GM21786 (cell line): Measurements from ENCODE around the gene PLAAT4.
"Not testable (repeated sequence)": the region's sequence is repeated elsewhere in the genome, so short reads cannot be mapped to it uniquely, and the experiment has no call there.

ENCODE experiments used
- ATAC-seq: cut with Tn5 transposase; IDR thresholded peaks from one replicate; pipeline ENCODE4 v1.9.1; 2021; ENCODE audit not compliant: unreplicated experiment

PLAAT4 gene

GRCh38 chr11:63510360-63511047 is 26.1 kb upstream of the PLAAT4 start:
- no peak for ATAC-seq

- no peak for ATAC-seq
Observed at GRCh38 chr11:63511048-63511748, 25.4 kb upstream of the PLAAT4 start.

GRCh38 chr11:63512816-63513215 is 23.8 kb upstream of the PLAAT4 start:
- ATAC-seq, result no peak

DNA sequence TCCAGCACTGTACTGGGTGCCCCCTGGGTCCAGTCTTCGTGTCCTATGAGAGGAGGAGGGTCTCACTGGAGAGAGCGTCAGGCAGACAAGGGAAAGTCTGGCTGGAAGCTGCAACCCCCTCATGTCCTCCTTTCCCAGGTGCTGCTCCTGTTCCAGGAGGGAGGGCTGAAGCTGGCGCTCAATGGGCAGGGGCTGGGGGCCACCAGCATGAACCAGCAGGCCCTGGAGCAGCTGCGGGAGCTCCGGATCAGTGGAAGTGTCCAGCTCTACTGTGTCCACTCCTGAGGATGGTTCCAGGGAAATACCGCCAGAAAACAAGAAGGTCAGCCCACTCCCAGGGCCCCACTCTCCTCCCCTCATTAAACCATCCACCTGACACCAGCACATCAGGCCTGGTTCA is 20.5 kb upstream of the PLAAT4 start:
- no peak for ATAC-seq

GRCh38 chr11:63517156-63517555 is 19.5 kb upstream of the PLAAT4 start:
- ATAC-seq, result no peak

GRCh38 chr11:63518548-63518947 is 18.1 kb upstream of the PLAAT4 start:
- ATAC-seq, result no peak

- no peak for ATAC-seq
Observed at GRCh38 chr11:63520606-63521170, 15.9 kb upstream of the PLAAT4 start.

GRCh38 chr11:63521896-63522295 is 14.7 kb upstream of the PLAAT4 start:
- ATAC-seq, result no peak

- ATAC-seq, result no peak
Observed at GRCh38 chr11:63523151-63523550, 13.5 kb upstream of the PLAAT4 start.

GRCh38 chr11:63527667-63528066 is 8.9 kb upstream of the PLAAT4 start:
- ATAC-seq, result no peak

DNA sequence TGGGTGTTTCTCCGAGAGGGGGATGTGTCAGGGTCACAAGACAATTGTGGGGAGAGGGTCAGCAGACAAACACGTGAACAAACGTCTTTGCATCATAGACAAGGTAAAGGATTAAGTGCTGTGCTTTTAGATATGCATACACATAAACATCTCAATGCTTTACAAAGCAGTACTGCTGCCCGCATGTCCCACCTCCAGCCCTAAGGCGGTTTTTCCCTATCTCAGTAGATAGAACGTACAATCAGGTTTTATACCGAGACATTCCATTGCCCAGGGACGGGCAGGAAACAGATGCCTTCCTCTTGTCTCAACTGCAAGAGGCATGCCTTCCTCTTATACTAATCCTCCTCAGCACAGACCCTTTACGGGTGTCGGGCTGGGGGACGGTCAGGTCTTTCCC is 8.5 kb upstream of the PLAAT4 start:
- ATAC-seq, result not testable (repeated sequence)

DNA sequence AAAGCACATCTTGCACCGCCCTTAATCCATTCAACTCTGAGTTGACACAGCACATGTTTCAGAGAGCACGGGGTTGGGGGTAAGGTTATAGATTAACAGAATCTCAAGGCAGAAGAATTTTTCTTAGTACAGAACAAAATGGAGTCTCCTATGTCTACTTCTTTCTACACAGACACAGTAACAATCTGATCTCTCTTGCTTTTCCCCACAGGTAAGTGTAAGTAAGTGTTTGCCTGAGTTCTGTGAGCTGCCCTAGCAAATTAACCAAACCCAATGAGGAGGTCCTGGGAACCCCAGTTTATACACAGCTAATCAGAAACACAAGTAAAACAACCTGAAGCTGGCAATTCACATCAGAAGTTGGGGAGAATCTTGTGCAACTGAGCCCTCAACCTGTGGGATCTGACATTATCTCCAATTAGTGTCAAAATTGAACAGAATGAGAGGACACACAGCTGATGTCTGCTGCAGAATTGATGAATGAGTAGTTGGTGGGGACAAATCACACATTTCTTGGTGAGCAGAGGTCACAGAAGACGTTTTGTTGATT is 7.8 kb upstream of the PLAAT4 start:
- not testable (repeated sequence) for ATAC-seq

DNA sequence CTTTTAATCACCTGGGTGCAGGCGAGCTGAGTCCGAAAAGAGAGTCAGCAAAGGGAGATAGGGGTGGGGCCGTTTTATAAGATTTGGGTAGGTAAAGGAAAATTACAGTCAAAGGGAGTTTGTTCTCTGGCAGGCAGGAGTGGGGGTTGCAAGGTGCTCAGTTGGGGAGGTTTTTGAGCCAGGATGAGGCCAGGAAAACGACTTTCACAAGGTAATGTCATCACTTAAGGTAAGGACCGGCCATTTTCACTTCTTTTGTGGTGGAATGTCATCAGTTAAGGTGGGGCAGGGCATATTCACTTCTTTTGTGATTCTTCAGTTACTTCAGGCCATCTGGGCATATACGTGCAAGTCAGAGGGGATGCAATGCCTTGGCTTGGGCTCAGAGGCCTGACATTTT is 7.2 kb upstream of the PLAAT4 start:
- not testable (repeated sequence) for ATAC-seq

DNA sequence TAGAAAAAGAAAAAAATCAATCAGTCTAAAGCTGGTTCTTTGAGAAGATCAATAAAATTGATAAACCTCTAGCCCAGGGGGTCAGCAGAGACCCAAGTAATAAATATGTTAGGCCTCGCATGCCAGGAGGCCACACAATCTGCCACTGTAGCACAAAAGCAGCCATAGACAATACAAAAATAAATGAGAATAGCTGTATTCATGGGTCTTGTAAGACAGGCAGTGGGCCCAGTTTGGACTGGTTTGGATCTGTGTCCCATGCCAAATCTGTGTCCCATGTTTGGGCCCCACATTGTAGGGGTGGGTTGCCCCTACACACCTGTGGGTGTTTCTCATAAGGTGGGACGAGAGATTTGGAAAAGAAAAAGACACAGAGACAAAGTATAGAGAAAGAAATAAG is 6.6 kb upstream of the PLAAT4 start:
- no peak for ATAC-seq

DNA sequence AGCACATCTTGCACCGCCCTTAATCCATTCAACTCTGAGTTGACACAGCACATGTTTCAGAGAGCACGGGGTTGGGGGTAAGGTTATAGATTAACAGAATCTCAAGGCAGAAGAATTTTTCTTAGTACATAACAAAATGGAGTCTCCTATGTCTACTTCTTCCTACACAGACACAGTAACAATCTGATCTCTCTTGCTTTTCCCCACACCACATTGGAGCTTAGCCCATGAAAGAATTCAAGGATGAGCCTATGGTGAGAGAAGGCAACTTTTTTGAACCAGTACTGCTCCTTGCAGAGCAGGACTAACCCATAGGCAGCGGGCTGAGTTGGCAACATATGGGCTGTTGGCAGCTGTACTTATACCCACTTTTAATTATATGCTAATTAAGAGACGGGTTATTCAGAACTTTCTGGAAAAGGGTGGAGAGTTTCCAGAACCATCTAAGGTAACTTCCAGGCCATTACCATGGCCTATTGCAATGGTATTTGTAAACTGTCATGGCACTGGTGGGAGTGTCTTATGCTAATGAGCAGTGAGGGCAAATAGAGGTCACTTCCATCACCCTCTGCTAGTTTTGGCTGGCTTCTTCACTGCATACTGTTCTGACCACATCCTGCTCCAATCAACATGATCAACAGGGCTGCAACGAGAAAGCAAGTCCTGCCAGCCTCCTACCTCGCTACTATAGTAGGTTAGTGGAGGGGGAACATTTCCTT is 5.4 kb upstream of the PLAAT4 start:
- ATAC-seq, result peak; percentile 85

DNA sequence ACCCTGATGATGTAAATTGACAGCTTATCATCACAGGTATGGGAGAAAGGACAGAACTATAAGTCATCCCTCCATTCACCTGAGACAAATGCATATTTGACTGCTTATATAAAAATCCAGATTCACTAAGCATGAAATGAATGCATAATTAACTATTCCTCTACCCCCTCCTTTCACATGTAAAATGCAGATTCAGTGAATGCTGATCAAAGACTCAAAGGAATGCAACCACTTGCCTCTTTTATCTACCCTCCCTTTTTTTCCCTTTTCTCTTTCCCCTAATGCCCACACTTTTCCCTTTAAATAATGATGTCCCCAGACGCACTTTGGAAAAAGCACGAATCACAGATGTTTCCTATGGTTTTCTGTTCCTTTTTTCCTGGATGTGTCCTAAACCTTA is 4.5 kb upstream of the PLAAT4 start:
- ATAC-seq, result no peak

DNA sequence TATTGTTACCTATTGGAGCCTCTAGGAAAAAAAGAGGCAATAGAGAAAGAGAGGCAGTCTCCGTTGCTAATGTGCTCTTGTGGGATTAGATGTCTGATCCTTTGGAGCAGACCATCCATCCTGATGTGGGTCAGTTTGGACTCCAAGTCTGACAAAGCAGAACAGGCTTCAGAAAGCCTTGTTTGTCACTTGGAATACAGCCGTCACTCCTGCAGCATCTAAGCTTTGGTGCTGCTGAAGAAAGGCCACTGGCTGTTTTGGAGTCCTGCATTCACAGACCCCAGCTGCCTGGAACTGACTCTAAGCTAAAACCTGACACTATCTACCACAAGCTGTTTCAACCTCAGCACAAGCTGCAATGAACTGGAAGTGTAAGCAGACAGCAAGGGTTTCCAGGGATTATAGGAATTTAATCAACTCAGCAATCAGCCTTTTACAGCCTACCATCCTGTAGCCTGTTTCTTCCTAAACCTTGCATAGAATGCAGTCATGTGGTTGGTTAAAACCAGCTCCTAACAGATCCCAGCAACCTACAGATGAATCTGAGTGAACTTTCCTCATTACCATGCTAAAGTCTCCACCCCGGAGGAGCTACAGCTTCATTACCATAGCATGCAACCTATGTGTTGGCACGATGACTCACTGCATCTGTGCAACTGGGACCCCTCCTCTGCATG is 3.7 kb upstream of the PLAAT4 start:
- ATAC-seq, result no peak

- no peak for ATAC-seq
Observed at GRCh38 chr11:63534076-63534475, 2.5 kb upstream of the PLAAT4 start.

DNA sequence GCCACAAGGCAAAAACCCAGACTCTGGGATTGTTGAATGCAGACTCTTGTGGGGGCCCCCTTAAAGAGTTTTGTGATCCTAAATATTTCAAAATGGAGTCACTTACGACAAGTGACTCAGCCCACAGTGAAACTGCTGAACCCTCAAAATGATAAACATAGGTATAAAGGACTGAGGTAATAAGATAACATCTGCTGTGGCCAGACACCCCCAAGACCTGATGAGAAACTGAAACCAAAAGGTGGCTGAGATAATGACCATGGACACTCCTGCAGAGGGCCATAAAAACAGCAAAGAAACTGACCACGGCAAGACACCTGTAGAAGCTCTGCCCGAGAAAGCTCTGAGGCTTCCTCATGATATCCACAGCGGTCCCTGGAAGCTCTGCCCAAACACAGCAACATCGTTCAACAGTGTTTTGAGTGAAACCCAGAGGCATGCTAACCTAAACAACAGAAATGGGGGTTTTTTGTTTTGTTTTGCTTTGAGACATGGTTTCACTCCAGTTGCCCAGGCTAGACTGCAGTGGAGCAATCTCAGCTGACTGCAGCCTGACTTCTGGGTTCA is 1.6 kb upstream of the PLAAT4 start:
- no peak for ATAC-seq

DNA sequence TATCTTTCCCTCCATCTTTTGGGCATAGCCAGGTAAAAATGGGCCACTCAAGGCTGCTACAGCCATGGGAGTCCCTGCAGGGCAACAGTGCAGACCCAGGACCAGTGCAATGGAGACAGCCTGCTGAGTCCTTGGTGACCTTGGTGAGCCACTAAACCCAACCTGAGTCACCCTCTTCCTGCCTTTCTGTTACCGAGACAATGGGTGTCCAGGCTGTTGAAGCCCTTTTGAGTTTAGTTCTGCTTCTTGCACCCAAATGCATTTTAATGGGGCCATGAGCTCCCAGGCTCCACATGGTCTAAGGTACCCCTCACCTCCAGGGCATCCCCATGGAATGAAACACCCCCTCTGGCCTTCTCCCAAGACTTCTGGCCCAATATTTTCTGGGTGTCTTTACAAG is 874 bp upstream of the PLAAT4 start:
- ATAC-seq, result no peak
